ENCODE results near the gene PPARG. TPM values are rescaled to one million over a fixed set of nuclear protein-coding genes. Genes with fewer than 3 reads are reported as not detected.

PPARG gene
- total RNA-seq, 5 donors from 2014 or later (not counting 1 experiment from before 2014, with no cell fraction given): 0.35 to 0.69 (median 0.63) TPM; not detected in 2

DNA sequence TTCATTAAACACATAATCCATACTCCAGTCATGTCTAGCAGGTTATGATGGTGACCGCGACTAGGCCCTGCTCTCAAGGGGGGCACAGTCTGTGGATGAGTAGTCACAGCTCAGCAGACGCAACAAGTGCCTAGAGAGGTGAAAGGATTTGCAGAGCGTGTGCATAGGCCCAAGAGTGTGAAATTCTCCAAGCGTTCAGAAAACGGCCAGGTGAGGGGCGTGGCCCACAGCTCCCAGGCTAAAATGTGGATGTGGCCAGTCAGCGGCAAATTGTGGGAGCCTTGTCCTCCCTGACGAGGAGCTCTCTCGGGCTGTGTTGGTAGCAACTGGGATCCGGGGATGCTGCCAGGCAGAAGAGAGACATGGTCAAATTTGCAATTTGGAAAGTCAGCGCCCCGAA lies 149.0 kb downstream of the PPARG start:
- no peaks in the 10 kb centered on the region for H3K4me1 ChIP-seq (ENCODE audit: control insufficient read depth in 1 of 2, extremely low read depth in 1 of 2, insufficient read depth in 2 of 2, low read length in 2 of 2)
- H3K4me1 Mint-ChIP-seq: no peaks in the 10 kb centered on the region
- no peaks in the 10 kb centered on the region for H3K36me3 ChIP-seq (ENCODE audit: control insufficient read depth in 2 of 2, extremely low read depth in 1 of 2, insufficient read depth in 1 of 2, low read length in 1 of 2)
- H3K36me3 Mint-ChIP-seq: no peaks in the 10 kb centered on the region
- DNase-seq (no peak), ATAC-seq (replicated peaks in 1 of 4) (no peak)
- 92% methylated on average over 11 of the region's 13 CpGs for WGBS (ENCODE audit: insufficient coverage)
- peaks cover 0 to 8% of the 10 kb centered on the region in 2 experiments for H3K27me3 ChIP-seq (replicated peaks in 1 of 2; ENCODE audit: control insufficient read depth in 2 of 2, extremely low read depth in 1 of 2, insufficient read depth in 2 of 2, low read length in 1 of 2)
- no peaks in the 10 kb centered on the region for H3K9me3 Mint-ChIP-seq
- CTCF ChIA-PET: no interaction called here
- H3K27me3 Mint-ChIP-seq: peaks cover 3 to 4% of the 10 kb centered on the region in 2 donors
- no peak overlapping the region for H3K4me3 Mint-ChIP-seq
- no peak overlapping the region for H3K27ac ChIP-seq (ENCODE audit: low read length)
- POLR2A ChIA-PET: no interaction called here
- H3K27ac Mint-ChIP-seq: no peak overlapping the region
- H3K4me3 ChIP-seq (ENCODE audit: control insufficient read depth in 1 of 2, extremely low read depth in 1 of 2, low read length in 1 of 2): no peak overlapping the region
- H3K9me3 ChIP-seq: no peaks in the 10 kb centered on the region

DNA sequence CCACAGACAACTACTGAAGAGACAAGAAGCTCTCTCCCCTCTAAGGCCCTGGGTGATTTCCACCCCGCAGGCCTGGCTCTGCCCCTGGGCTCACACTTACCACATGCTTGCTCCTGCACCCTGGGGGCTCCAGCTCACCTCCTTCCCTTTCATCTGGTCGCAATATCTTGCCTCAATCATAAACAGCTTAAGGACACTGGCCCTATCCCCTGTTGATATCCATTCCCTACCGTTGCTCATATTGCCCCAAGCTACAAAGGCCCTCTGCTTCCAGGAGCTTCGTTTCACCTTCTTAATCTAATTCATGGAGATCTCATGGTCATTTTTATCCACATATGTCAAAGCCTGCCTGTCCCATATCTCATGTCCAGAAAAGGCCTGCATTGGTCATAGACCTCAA lies 149.4 kb downstream of the PPARG start:
- Histone ChIP-seq H3K4me3 (ENCODE audit: control insufficient read depth in 1 of 2, extremely low read depth in 1 of 2, low read length in 1 of 2) (no peak overlapping the region), H3K4me1 (ENCODE audit: control insufficient read depth in 1 of 2, extremely low read depth in 1 of 2, insufficient read depth in 2 of 2, low read length in 2 of 2) (no peaks in the 10 kb centered on the region), H3K27ac (ENCODE audit: low read length) (no peak overlapping the region), H3K27me3 (replicated peaks in 1 of 2; ENCODE audit: control insufficient read depth in 2 of 2, extremely low read depth in 1 of 2, insufficient read depth in 2 of 2, low read length in 1 of 2) (peaks cover 0 to 10% of the 10 kb centered on the region in 2 experiments), H3K36me3 (ENCODE audit: control insufficient read depth in 2 of 2, extremely low read depth in 1 of 2, insufficient read depth in 1 of 2, low read length in 1 of 2) (no peaks in the 10 kb centered on the region), H3K9me3 (no peaks in the 10 kb centered on the region)
- ATAC-seq (replicated peaks in 1 of 4) (no peak), DNase-seq (no peak)
- CTCF ChIA-PET: interaction anchor here in 1 of 2 donors (0.6 kb wide), 1 partner anchor 1049 kb away, joined by 4 read pairs; no protein-coding TSS in a partner anchor
- no peaks in the 10 kb centered on the region for H3K36me3 Mint-ChIP-seq
- H3K4me1 Mint-ChIP-seq: no peaks in the 10 kb centered on the region
- H3K27ac Mint-ChIP-seq: no peak overlapping the region
- peaks cover 7 to 9% of the 10 kb centered on the region in 2 donors for H3K27me3 Mint-ChIP-seq
- H3K9me3 Mint-ChIP-seq: no peaks in the 10 kb centered on the region
- no peak overlapping the region for H3K4me3 Mint-ChIP-seq
- POLR2A ChIA-PET: no interaction called here
- WGBS (ENCODE audit: insufficient coverage): 67% methylated on average over 3 of the region's 4 CpGs

DNA sequence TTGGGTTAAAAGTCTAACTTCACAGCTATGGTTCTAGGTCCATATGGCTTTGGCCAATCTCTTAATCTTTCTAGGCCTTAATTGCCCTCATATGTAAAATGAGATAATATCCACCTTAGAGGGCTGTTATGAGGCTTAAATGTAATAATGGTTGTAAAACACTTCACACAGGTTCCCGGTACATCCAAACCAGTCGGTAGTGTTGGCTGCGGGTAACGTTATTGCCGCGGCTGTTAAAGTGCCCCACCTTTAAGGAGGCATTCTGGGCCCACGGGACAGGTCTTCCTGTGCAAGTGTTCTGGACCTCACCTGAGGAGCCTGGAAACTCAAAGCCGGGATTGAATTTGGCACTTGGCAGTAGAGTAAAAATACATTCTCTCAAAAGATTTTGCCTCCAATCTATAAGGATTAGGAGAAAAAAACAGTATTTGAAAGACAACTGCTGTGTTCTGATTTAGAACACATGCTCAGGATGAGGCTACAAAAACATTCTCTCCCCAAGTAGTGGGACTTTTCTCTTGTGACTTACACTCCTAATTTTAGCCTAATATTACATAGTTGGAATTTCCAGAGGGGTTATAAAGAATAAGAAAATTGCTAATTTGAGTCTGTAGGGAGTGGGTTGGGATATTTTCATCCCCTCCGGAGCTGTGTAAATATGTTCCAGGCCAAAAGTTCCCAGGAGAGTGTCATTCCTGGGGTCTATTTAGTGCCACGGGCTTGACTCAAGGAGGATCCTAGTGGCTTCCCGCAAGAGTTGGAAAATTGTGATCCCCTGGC lies 150.5 kb downstream of the PPARG start:
- H3K36me3 Mint-ChIP-seq: no peaks in the 10 kb centered on the region
- peaks cover 15 to 16% of the 10 kb centered on the region in 2 donors for H3K27me3 Mint-ChIP-seq
- no peaks in the 10 kb centered on the region for H3K4me1 Mint-ChIP-seq
- H3K4me3 Mint-ChIP-seq: no peak overlapping the region
- no peaks in the 10 kb centered on the region for H3K9me3 ChIP-seq
- H3K4me3 ChIP-seq (ENCODE audit: control insufficient read depth in 1 of 2, extremely low read depth in 1 of 2, low read length in 1 of 2): no peak overlapping the region
- DNase-seq (no peak), ATAC-seq (replicated peaks in 1 of 4) (no peak)
- ChIA-PET CTCF (no interaction called here), POLR2A (no interaction called here)
- peaks cover 0 to 12% of the 10 kb centered on the region in 2 experiments for H3K27me3 ChIP-seq (replicated peaks in 1 of 2; ENCODE audit: control insufficient read depth in 2 of 2, extremely low read depth in 1 of 2, insufficient read depth in 2 of 2, low read length in 1 of 2)
- no peak overlapping the region for H3K27ac ChIP-seq (ENCODE audit: low read length)
- H3K36me3 ChIP-seq (ENCODE audit: control insufficient read depth in 2 of 2, extremely low read depth in 1 of 2, insufficient read depth in 1 of 2, low read length in 1 of 2): no peaks in the 10 kb centered on the region
- H3K9me3 Mint-ChIP-seq: no peaks in the 10 kb centered on the region
- no peaks in the 10 kb centered on the region for H3K4me1 ChIP-seq (ENCODE audit: control insufficient read depth in 1 of 2, extremely low read depth in 1 of 2, insufficient read depth in 2 of 2, low read length in 2 of 2)
- no peak overlapping the region for H3K27ac Mint-ChIP-seq
- 97% methylated on average over 7 of the region's 11 CpGs for WGBS (ENCODE audit: insufficient coverage)

DNA sequence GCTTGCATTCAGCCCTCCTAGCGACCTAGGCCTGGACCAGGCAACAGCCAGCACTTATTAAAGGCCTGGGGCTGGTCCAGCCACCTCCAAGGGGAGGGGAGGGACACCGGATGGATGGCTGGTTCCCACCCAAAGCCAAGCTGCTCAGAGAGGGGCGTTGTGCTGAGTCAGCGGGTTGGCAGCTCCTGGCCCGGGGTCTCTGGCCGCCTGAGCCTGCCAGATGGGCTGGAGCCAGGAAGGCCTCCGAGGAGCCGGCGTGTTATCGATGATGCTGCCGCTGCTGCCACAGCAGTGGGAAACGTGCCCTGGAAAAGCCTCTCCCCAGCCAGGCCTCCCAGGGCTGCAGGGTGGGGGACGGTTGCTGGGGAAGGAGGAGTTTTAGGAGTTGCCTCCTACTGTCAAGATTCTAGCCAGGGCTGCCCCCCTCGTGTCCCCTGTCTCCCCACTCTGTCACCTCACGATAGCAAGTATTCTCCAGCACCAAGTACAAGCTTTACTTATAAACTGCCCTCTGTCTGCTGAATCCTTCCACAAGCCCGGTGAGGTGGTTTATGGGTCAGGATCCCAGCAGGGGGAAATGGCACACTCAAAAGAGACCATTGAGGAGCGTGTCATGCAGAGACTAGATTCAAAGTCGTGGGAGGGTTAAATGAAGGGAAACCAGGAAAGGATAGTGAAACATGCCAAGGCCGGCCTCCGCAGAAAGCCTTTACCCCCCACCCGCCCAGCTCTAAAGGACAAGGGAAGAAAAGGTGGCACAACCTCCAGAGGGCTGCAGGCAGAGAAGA lies 152.3 kb downstream of the PPARG start:
- no peak for DNase-seq
- Mint-ChIP-seq H3K36me3 (no peaks in the 10 kb centered on the region), H3K4me3 (no peak overlapping the region), H3K27ac (no peak overlapping the region), H3K27me3 (peaks cover 15 to 23% of the 10 kb centered on the region in 2 donors), H3K4me1 (no peaks in the 10 kb centered on the region), H3K9me3 (no peaks in the 10 kb centered on the region)
- Histone ChIP-seq H3K4me1 (ENCODE audit: control insufficient read depth in 1 of 2, extremely low read depth in 1 of 2, insufficient read depth in 2 of 2, low read length in 2 of 2) (no peaks in the 10 kb centered on the region), H3K27ac (ENCODE audit: low read length) (no peak overlapping the region), H3K9me3 (no peaks in the 10 kb centered on the region), H3K36me3 (ENCODE audit: control insufficient read depth in 2 of 2, extremely low read depth in 1 of 2, insufficient read depth in 1 of 2, low read length in 1 of 2) (no peaks in the 10 kb centered on the region), H3K4me3 (ENCODE audit: control insufficient read depth in 1 of 2, extremely low read depth in 1 of 2, low read length in 1 of 2) (no peak overlapping the region), H3K27me3 (replicated peaks in 1 of 2; ENCODE audit: control insufficient read depth in 2 of 2, extremely low read depth in 1 of 2, insufficient read depth in 2 of 2, low read length in 1 of 2) (peaks cover 0 to 22% of the 10 kb centered on the region in 2 experiments)
- ChIA-PET CTCF (no interaction called here), POLR2A (no interaction called here)
- no peak for ATAC-seq (replicated peaks in 1 of 4)
- WGBS (ENCODE audit: insufficient coverage): 83% methylated on average over 10 of the region's 21 CpGs

DNA sequence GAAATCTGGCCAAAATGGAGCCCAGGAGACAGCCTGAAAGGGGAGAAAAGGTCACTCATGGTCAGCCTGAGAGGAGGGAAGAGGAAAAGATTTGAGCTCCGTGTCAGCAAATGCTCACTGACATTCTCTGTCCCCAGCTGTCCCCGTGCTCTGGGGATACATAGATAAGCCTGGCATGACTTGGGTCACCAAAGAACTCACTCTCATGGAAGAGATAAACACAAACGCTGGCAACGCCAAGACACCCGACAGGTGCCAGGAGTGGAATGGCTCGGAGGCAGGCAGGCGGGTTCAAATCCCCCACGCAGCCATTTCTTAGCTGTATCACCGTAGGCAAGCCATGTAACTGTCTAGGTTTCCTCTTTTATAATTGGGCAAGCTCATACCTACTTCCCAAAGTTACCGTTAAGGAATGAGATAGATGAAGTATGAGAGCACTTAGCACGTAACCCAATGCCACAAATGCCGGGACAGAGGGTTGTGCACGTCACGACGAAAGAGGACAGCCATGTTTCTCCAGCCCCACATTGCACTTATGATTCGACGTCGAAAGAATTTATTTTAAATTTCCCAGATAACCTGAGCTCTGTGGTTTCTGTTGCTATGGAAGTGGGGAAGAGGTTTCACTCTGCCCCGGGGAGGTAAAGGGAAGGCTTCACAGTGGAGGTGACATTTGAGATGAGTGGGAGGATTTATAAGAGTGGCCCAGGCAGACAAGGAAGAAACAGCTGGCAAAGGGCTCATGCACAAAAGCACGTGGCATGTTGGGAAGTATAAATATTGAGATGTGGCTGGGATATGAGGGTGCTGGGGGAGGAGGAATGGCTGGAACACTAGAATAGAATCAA lies 154.0 kb downstream of the PPARG start:
- ATAC-seq (replicated peaks in 1 of 4) (no peak), DNase-seq (no peak)
- Histone ChIP-seq H3K27me3 (replicated peaks in 1 of 2; ENCODE audit: control insufficient read depth in 2 of 2, extremely low read depth in 1 of 2, insufficient read depth in 2 of 2, low read length in 1 of 2) (peaks cover 0 to 22% of the 10 kb centered on the region in 2 experiments), H3K27ac (ENCODE audit: low read length) (no peak overlapping the region), H3K4me3 (ENCODE audit: control insufficient read depth in 1 of 2, extremely low read depth in 1 of 2, low read length in 1 of 2) (no peak overlapping the region), H3K36me3 (ENCODE audit: control insufficient read depth in 2 of 2, extremely low read depth in 1 of 2, insufficient read depth in 1 of 2, low read length in 1 of 2) (no peaks in the 10 kb centered on the region), H3K4me1 (ENCODE audit: control insufficient read depth in 1 of 2, extremely low read depth in 1 of 2, insufficient read depth in 2 of 2, low read length in 2 of 2) (no peaks in the 10 kb centered on the region), H3K9me3 (no peaks in the 10 kb centered on the region)
- ChIA-PET CTCF (no interaction called here), POLR2A (no interaction called here)
- peaks cover 12 to 19% of the 10 kb centered on the region in 2 donors for H3K27me3 Mint-ChIP-seq
- H3K36me3 Mint-ChIP-seq: no peaks in the 10 kb centered on the region
- no peak overlapping the region for H3K27ac Mint-ChIP-seq
- H3K4me3 Mint-ChIP-seq: no peak overlapping the region
- WGBS (ENCODE audit: insufficient coverage): 82% methylated on average over 14 of the region's 20 CpGs
- H3K4me1 Mint-ChIP-seq: no peaks in the 10 kb centered on the region
- H3K9me3 Mint-ChIP-seq: no peaks in the 10 kb centered on the region

DNA sequence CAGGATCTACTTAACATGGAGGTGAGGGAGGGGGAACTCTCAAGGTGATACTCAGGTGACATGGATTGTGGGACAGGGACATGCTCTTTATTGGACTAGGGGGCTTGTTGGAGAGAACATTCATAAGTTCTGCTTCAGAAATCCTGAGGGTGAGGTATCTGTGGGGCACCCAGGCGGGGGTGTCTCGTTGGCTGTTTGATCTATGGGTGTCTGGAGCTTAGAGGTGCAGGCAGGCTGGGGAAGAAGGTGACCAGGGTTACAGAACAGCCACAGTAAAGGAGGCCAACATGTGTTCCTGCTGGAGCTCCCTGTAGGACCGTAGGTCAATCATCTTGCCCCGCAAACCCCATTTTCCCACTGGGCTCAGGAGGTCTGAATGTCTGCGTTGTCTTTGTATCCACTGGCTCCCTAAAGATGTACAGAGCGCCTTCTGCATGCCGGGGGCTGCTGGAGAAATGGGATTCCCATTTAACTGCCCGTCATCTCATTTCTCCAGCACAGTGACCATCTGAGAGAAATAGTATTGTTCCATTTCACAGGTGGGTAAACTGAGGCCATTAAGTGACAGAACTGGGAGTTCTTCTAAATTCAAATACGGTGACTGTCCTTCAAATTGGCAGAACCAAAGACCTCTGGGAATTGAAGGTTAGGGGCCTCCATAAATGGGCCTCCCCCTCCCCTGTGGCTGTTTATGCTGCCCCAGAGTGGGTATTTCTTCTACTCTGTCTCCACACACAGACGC lies 155.1 kb downstream of the PPARG start:
- Mint-ChIP-seq H3K36me3 (no peaks in the 10 kb centered on the region), H3K27ac (no peak overlapping the region), H3K4me3 (no peak overlapping the region), H3K27me3 (peaks cover 12 to 19% of the 10 kb centered on the region in 2 donors), H3K9me3 (no peaks in the 10 kb centered on the region), H3K4me1 (no peaks in the 10 kb centered on the region)
- CTCF ChIA-PET: no interaction called here
- Histone ChIP-seq H3K4me1 (ENCODE audit: control insufficient read depth in 1 of 2, extremely low read depth in 1 of 2, insufficient read depth in 2 of 2, low read length in 2 of 2) (no peaks in the 10 kb centered on the region), H3K27ac (ENCODE audit: low read length) (no peak overlapping the region), H3K4me3 (ENCODE audit: control insufficient read depth in 1 of 2, extremely low read depth in 1 of 2, low read length in 1 of 2) (no peak overlapping the region), H3K36me3 (ENCODE audit: control insufficient read depth in 2 of 2, extremely low read depth in 1 of 2, insufficient read depth in 1 of 2, low read length in 1 of 2) (no peaks in the 10 kb centered on the region), H3K27me3 (replicated peaks in 1 of 2; ENCODE audit: control insufficient read depth in 2 of 2, extremely low read depth in 1 of 2, insufficient read depth in 2 of 2, low read length in 1 of 2) (peaks cover 0 to 22% of the 10 kb centered on the region in 2 experiments), H3K9me3 (no peaks in the 10 kb centered on the region)
- DNase-seq (no peak), ATAC-seq (replicated peaks in 1 of 4) (no peak)
- POLR2A ChIA-PET: no interaction called here
- 92% methylated on average over 7 of the region's 10 CpGs for WGBS (ENCODE audit: insufficient coverage)

Data from T-cell (primary cell).